SK-N-SH (cell line): ENCODE results near the gene STAG3. TPM values are rescaled to one million over a fixed set of nuclear protein-coding genes. Genes with fewer than 3 reads are reported as not detected.

Source experiments
- CTCF ChIA-PET: fragments of 300-600, 350-600 bp; formaldehyde crosslinking; extraction: SDS; loops from one replicate; lab custom pipeline; 2021; lab: Yijun Ruan, JAX
- POLR2A ChIA-PET: fragments of 350-600 bp; sonication (Branson Sonifier 250); formaldehyde crosslinking; extraction: SDS; loops from one replicate; lab custom pipeline; 2020; ENCODE audit warnings: antibody characterized with exemption, inconsistent platforms; lab: Yijun Ruan, JAX
- DNase-seq: peaks from one replicate; pipeline ENCODE4 v3.0.0; 2012
- H2AFZ ChIP-seq: fragments of 200-600 bp; sonication (generic); 2 replicates; pipeline ENCODE4 v1.8.1; 2016; ENCODE audit warnings: antibody characterized with exemption, mild to moderate bottlenecking, low read depth
- H3F3A ChIP-seq: fragments of 200-600 bp; sonication (generic); replicated peaks from 2 replicates; pipeline ENCODE3; 2016; ENCODE audit warnings: antibody characterized with exemption, mild to moderate bottlenecking; ENCODE audit not compliant: insufficient read depth
- H3K27ac ChIP-seq, 2 experiments: fragments of 200-500 bp in 1 of 2; fragments of 200-600 bp in 1 of 2; sonication (Bioruptor generic) in 1 of 2; sonication (generic), shearing (Covaris generic) in 1 of 2; 2 replicates each; pipeline versions ENCODE4 v1.5.1 to v1.6.1; 2014 to 2016; ENCODE audit warnings: low read depth in 2 of 2, inconsistent platforms in 1 of 2, low read length in 1 of 2, mild to moderate bottlenecking in 1 of 2, mixed read lengths in 1 of 2
- H3K27me3 ChIP-seq: fragments of 200-600 bp; sonication (generic), shearing (Covaris generic); 2 replicates; pipeline ENCODE4 v1.6.1; 2016; ENCODE audit warnings: mixed run types; ENCODE audit not compliant: insufficient read depth
- H3K36me3 ChIP-seq, 2 experiments: fragments of 200-500 bp in 1 of 2; fragments of 200-600 bp in 1 of 2; sonication (Bioruptor generic) in 1 of 2; sonication (generic) in 1 of 2; replicated peaks in 1 of 2; 2 replicates each; pipeline versions ENCODE3 to v1.5.1; 2014 to 2016; ENCODE audit warnings: low read length in 1 of 2, mild to moderate bottlenecking in 1 of 2; ENCODE audit not compliant: insufficient read depth in 2 of 2, control insufficient read depth in 1 of 2
- H3K4me1 ChIP-seq, 2 experiments: fragments of 200-500 bp in 1 of 2; fragments of 200-600 bp in 1 of 2; sonication (Bioruptor generic) in 1 of 2; sonication (generic), shearing (Covaris generic) in 1 of 2; 2 replicates each; pipeline versions ENCODE4 v1.5.1 to v1.6.1; 2014 to 2016; ENCODE audit warnings: low read depth in 1 of 2, low read length in 1 of 2, mixed run types in 1 of 2; ENCODE audit not compliant: insufficient read depth in 2 of 2, control insufficient read depth in 1 of 2
- H3K4me2 ChIP-seq: fragments of 200-600 bp; sonication (generic), shearing (Covaris generic); 2 replicates; pipeline ENCODE4 v1.6.1; 2017; ENCODE audit warnings: mixed run types
- H3K4me3 ChIP-seq, 2 experiments: fragments of 200-500 bp in 1 of 2; fragments of 200-600 bp in 1 of 2; sonication (Bioruptor generic) in 1 of 2; sonication (generic), shearing (Covaris generic) in 1 of 2; 2 replicates each; pipeline versions ENCODE4 v1.5.1 to v1.8.1; 2014 to 2016; ENCODE audit warnings: low read depth in 2 of 2, inconsistent platforms in 1 of 2, low read length in 1 of 2, mild to moderate bottlenecking in 1 of 2, mixed read lengths in 1 of 2, moderate library complexity in 1 of 2
- H3K79me2 ChIP-seq: fragments of 200-600 bp; sonication (generic); 2 replicates; pipeline ENCODE4 v1.8.1; 2017; ENCODE audit warnings: mild to moderate bottlenecking; ENCODE audit not compliant: insufficient read depth
- H3K9ac ChIP-seq: fragments of 200-600 bp; sonication (generic); 2 replicates; pipeline ENCODE4 v1.6.1; 2017; ENCODE audit warnings: mixed run types
- H3K9me2 ChIP-seq: fragments of 200-600 bp; sonication (generic); 2 replicates; pipeline ENCODE4 v1.6.1; 2017; ENCODE audit warnings: mixed run types
- H3K9me3 ChIP-seq: fragments of 200-600 bp; sonication (generic); 2 replicates; pipeline ENCODE4 v1.6.1; 2017; ENCODE audit warnings: mixed run types, mild to moderate bottlenecking, moderate library complexity
- H4K20me1 ChIP-seq: fragments of 200-600 bp; sonication (generic); 2 replicates; pipeline ENCODE4 v1.6.1; 2017; ENCODE audit warnings: mild to moderate bottlenecking, mixed run types; ENCODE audit not compliant: insufficient read depth
- CHD2 ChIP-seq: fragments of 150-350 bp; IDR thresholded peaks from 2 replicates; pipeline ENCODE4 v1.6.1; 2018; ENCODE audit warnings: low read length; ENCODE audit not compliant: partially characterized antibody
- CTCF ChIP-seq: fragments of 200-600 bp; sonication (generic); IDR thresholded peaks from 2 replicates; pipeline ENCODE4 v1.6.1; 2017; ENCODE audit warnings: antibody characterized with exemption, mild to moderate bottlenecking, moderate library complexity
- ELF1 ChIP-seq: IDR thresholded peaks from 2 replicates; pipeline ENCODE4 v1.4.0; 2012
- EP300 ChIP-seq, 2 experiments: IDR thresholded peaks; 2 replicates each; pipeline versions ENCODE4 v1.4.0 to v1.6.1; 2012; ENCODE audit warnings: borderline replicate concordance in 1 of 2, low read depth in 1 of 2, low read length in 1 of 2
- FOXM1 ChIP-seq: IDR thresholded peaks from 2 replicates; pipeline ENCODE4 v1.4.0; 2012; ENCODE audit warnings: low read depth, mild to moderate bottlenecking
- GATA2 ChIP-seq: sonication (generic); formaldehyde crosslinking; IDR thresholded peaks from 2 replicates; pipeline ENCODE4 v1.5.0; 2020; ENCODE audit warnings: mild to moderate bottlenecking, missing genetic modification reagents
- IRF3 ChIP-seq: fragments of 150-350 bp; IDR thresholded peaks from 2 replicates; pipeline ENCODE4 v1.6.1; 2016; ENCODE audit warnings: mild to moderate bottlenecking, low read depth, low read length
- MXI1 ChIP-seq: IDR thresholded peaks from 2 replicates; pipeline ENCODE4 v1.6.1; 2012; ENCODE audit warnings: mild to moderate bottlenecking, low read depth, low read length, improper control_type of control experiment
- NFIC ChIP-seq: IDR thresholded peaks from 2 replicates; pipeline ENCODE4 v1.4.0; 2012; ENCODE audit warnings: borderline replicate concordance
- NRF1 ChIP-seq: IDR thresholded peaks from 2 replicates; pipeline ENCODE4 v1.6.1; 2012; ENCODE audit warnings: low read depth, mild to moderate bottlenecking, low read length
- PBX3 ChIP-seq: IDR thresholded peaks from 2 replicates; pipeline ENCODE4; 2012
- POLR2AphosphoS5 ChIP-seq: IDR thresholded peaks from 2 replicates; pipeline ENCODE4 v1.6.1; 2012; ENCODE audit warnings: low read depth, low read length
- RFX5 ChIP-seq: IDR thresholded peaks from 2 replicates; pipeline ENCODE4 v1.6.1; 2012; ENCODE audit warnings: mild to moderate bottlenecking, improper control_type of control experiment, low read length
- SIN3A ChIP-seq: IDR thresholded peaks from 2 replicates; pipeline ENCODE4 v1.6.1; 2012; ENCODE audit warnings: low read depth, mild to moderate bottlenecking, low read length, moderate library complexity, borderline replicate concordance
- SMC3 ChIP-seq: IDR thresholded peaks from 2 replicates; pipeline ENCODE4 v1.6.1; 2012; ENCODE audit warnings: low read depth, low read length, improper control_type of control experiment
- TAF1 ChIP-seq: IDR thresholded peaks from 2 replicates; pipeline ENCODE4 v1.6.1; 2012; ENCODE audit warnings: low read depth, mild to moderate bottlenecking, low read length, moderate library complexity, borderline replicate concordance
- TEAD4 ChIP-seq: IDR thresholded peaks from 2 replicates; pipeline ENCODE4 v1.4.0; 2012; ENCODE audit warnings: mild to moderate bottlenecking, borderline replicate concordance; ENCODE audit not compliant: insufficient read depth
- USF2 ChIP-seq: fragments of 150-350 bp; IDR thresholded peaks from 2 replicates; pipeline ENCODE4 v1.6.1; 2017; ENCODE audit warnings: antibody characterized with exemption, low read length, low read depth, borderline replicate concordance
- YY1 ChIP-seq: IDR thresholded peaks from 2 replicates; pipeline ENCODE4 v1.4.0; 2012; ENCODE audit warnings: low read depth, mild to moderate bottlenecking
- WGBS: methylation state at CpG from one replicate; pipeline ENCODE4 v1.1.6; 2017; ENCODE audit warnings: low lambda C conversion rate; 5-methylcytosine and 5-hydroxymethylcytosine counted together
- polyA plus RNA-seq, 3 experiments: library from polyadenylated mRNA; depleted of rRNA; stranded (reverse); fragments of >200 nt; gene quantifications; 2 replicates each; pipeline ENCODE4 v1.2.3, GENCODE V29; 2012

The STAG3 gene
- polyA plus RNA-seq, 1 of the 3 experiments (the other 2 are of a cell fraction), result 0.10 TPM

GRCh38 chr7:100148225-100148558 lies 29.5 kb upstream of the STAG3 start:
- ChIA-PET POLR2A (interaction anchor here (0.5 to 3.6 kb wide), 10 partner anchors 10 to 280 kb away, joined by 3 to 25 read pairs (median 5); partner anchors contain the start of genes AP4M1, GAL3ST4, MBLAC1 and MCM7), CTCF (interaction anchor here (0.8 to 6.5 kb wide), 7 partner anchors 10 to 154 kb away, joined by 3 to 73 read pairs (median 5); partner anchors contain the start of gene TRAPPC14)
- H3K9me3 ChIP-seq, result no peaks in the 10 kb centered on the region
- H3F3A ChIP-seq, result peaks cover 16% of the 10 kb centered on the region
- no peaks in the 10 kb centered on the region for H4K20me1 ChIP-seq
- no peak for DNase-seq
- H3K4me3 ChIP-seq, result peak overlapping the region; percentile 26 to 29
- peak overlapping the region; percentile 13; the same call in 1 of the 2 replicates for H3K9ac ChIP-seq
- H3K79me2 ChIP-seq, result peaks cover 41% of the 10 kb centered on the region
- TF ChIP-seq NRF1 (no peak), EP300 (IDR thresholded peaks at IDR 0.05; ENCODE audit: borderline replicate concordance in 1 of 2, low read depth in 1 of 2, low read length in 1 of 2) (0 out of 4 replicates have a peak, but pooled peaks of 1 of the 2 experiments have one; percentile 16)
- peak overlapping the region; percentile 52 for H3K4me2 ChIP-seq
- no peaks in the 10 kb centered on the region for H3K27me3 ChIP-seq
- H3K9me2 ChIP-seq, result no peaks in the 10 kb centered on the region
- H3K36me3 ChIP-seq, result peaks cover 2 to 21% of the 10 kb centered on the region in 2 experiments
- peak overlapping the region; percentile 94; the same call in 1 of the 2 replicates for H2AFZ ChIP-seq
- H3K4me1 ChIP-seq, result peaks cover 5 to 7% of the 10 kb centered on the region in 2 experiments; a peak in 2 of 4 replicates
- 45% methylated on average over 14 of the region's 14 CpGs for whole genome bisulfite sequencing
- peak overlapping the region; percentile 27 to 80; a peak in 3 of 4 replicates for H3K27ac ChIP-seq

GRCh38 chr7:100148559-100149328 lies 29.0 kb upstream of the STAG3 start, which contains the start of gene LAMTOR4:
LAMTOR4 (plus strand) TSS chr7:100148918; CDS start chr7:100148973, 55 bp downstream.
- ChIA-PET POLR2A (interaction anchor here (0.5 to 3.6 kb wide), 11 partner anchors 10 to 280 kb away, joined by 3 to 25 read pairs (median 5); partner anchors contain the start of genes AP4M1, GAL3ST4, MBLAC1 and MCM7), CTCF (interaction anchor here (0.6 to 6.5 kb wide), 6 partner anchors 9 to 67 kb away, joined by 3 to 73 read pairs (median 5); partner anchors contain the start of gene TRAPPC14)
- Histone ChIP-seq H3F3A (peaks cover 20% of the 10 kb centered on the region), H3K27me3 (no peaks in the 10 kb centered on the region), H3K4me2 (peak within 1 kb of the TSS; percentile 96), H2AFZ (peak within 1 kb of the TSS; percentile 94), H3K4me3 (peak within 1 kb of the TSS; percentile 66 to 83), H3K4me1 (peaks cover 5 to 7% of the 10 kb centered on the region in 2 experiments; a peak in 2 of 4 replicates), H3K9ac (peak within 1 kb of the TSS; percentile 90), H4K20me1 (no peaks in the 10 kb centered on the region), H3K9me3 (no peaks in the 10 kb centered on the region), H3K27ac (peak within 1 kb of the TSS; percentile 57 to 80; a peak in 3 of 4 replicates), H3K9me2 (no peaks in the 10 kb centered on the region), H3K36me3 (peaks cover 6 to 21% of the 10 kb centered on the region in 2 experiments), H3K79me2 (peaks cover 41% of the 10 kb centered on the region)
- under 1% methylated on average over 43 of the region's 46 CpGs for WGBS
- DNase-seq, result peak; percentile 98
- TF ChIP-seq FOXM1 (no peak), TAF1 (peak; percentile 69; the same call in 1 of the 2 replicates), RFX5 (peak; percentile 90), CTCF (peak; percentile 13; the same call in 1 of the 2 replicates), MXI1 (peak; percentile 93), POLR2AphosphoS5 (peak; percentile 91), TEAD4 (no peak), NFIC (no peak), USF2 (peak; percentile 84), CHD2 (peak; percentile 92), GATA2 (no peak), IRF3 (no peak), EP300 (IDR thresholded peaks at IDR 0.05; ENCODE audit: borderline replicate concordance in 1 of 2, low read depth in 1 of 2, low read length in 1 of 2) (peak in 1 of 2 experiments; percentile 17; a peak in 2 of 4 replicates), ELF1 (peak; percentile 78), SIN3A (peak; percentile 27; the same call in 1 of the 2 replicates), PBX3 (peak; percentile 99), SMC3 (peak; percentile 15; the same call in 1 of the 2 replicates), YY1 (peak; percentile 54), NRF1 (peak; percentile 81)
